GM19452 (cell line): ENCODE results near the gene HSF2BP.
"Not testable (repeated sequence)": the region's sequence is repeated elsewhere in the genome, so short reads cannot be mapped to it uniquely, and the experiment has no call there.

Experiments
- ATAC-seq: cut with Tn5 transposase; IDR thresholded peaks from one replicate; pipeline ENCODE4 v1.9.1; 2021; ENCODE audit not compliant: unreplicated experiment

Gene HSF2BP

DNA sequence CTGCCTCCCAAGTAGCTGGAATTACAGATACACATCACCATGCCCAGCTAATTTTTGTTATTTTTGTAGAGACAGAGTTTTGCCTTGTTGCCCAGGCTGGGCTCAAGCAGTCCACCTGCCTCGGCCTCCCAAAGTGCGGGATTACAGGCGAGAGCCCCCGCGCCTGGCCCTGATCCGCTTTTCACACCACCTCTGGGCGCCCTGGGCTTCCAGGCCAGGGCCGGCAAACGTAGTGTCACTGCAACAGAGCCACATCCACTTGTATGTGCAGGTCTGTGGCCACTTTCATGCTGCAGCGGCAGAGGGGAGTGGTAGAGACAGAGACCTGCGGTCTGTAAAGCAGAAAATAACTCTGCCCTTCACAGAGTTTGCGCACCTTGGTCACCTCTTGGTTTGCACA lies 29.6 kb upstream of the HSF2BP start:
- ATAC-seq = no peak

DNA sequence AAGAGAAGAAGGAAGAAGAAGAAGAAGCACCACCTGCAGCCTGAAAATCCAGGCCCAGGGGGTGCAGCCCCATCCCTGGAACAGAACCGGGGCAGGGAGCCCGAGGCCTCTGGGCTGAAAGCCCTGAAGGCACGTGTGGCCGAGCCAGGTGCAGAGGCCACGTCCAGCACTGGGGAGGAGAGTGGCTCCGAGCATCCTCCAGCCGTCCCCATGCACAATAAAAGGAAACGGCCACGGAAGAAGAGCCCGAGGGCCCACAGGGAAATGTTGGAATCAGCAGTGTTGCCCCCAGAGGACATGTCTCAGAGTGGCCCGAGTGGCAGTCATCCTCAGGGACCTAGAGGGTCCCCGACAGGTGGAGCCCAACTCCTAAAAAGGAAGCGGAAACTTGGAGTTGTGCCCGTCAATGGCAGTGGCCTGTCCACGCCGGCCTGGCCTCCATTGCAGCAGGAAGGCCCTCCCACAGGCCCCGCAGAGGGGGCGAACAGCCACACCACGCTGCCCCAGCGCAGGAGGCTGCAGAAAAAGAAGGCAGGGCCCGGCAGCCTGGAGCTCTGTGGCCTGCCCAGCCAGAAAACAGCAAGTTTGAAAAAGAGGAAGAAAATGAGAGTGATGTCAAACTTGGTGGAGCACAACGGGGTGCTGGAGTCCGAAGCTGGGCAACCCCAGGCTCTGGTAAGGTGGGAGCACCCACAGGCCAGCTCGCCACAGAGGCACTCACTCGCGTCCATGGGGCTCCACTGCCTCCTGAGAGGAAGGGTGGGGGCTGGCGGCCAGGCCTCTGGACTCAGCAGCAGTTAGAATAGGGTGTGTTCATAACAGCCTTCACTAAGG lies 28.5 kb upstream of the HSF2BP start:
- ATAC-seq = no peak

DNA sequence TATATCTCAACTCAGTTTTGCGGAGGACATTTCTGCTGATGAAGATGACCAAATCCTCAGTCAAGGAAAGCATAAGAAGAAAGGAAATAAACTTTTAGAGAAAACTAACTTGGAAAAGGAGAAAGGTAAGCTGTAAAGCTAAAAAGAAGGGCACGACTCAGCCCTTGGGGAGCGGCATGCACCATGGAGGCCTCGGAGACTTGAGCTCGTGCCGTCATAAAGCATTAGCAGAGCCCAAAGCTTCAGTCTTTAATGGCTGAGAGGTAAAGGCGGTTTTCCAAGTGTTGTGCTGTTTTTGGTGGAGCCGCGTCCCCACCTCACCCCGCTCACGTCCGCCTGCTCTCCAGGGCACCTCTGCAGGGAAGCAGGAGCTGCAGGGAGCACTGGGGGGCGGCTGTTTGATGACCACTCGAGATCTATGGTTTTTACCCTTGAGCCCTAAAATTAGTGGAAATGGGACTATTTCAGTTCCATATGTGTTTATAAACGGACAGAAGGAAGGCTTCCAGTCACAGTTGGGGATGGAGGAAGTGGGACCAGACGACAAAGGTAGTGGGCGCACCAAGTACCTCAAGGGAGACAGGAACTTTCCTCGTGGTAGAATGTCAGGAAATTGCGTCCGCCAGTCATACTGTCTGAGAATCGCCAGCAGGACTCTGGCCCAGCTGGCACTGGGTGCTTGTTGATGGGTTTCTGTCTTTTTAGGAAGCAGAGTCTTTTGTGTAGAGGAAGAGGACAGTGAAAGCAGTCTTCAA lies 27.7 kb upstream of the HSF2BP start:
- no peak for ATAC-seq

DNA sequence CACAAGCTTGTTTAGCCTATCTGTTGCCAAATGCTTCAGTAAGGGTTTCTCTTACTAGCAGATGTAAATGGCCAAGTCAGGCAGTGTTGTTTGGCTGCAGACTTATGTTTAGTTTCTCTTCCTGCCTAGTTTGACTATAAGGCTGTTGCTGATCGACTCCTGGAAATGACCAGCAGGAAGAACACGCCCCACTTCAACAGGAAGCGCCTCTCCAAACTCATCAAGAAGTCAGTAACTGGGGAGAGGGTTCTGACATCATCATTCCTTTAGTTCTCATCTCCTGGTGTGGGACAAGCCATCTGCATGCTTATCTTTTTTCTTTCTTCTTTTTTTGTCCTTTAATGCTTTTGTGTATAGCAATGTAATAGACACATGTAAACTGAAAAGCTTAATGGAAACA lies 25.1 kb upstream of the HSF2BP start:
- ATAC-seq = no peak

DNA sequence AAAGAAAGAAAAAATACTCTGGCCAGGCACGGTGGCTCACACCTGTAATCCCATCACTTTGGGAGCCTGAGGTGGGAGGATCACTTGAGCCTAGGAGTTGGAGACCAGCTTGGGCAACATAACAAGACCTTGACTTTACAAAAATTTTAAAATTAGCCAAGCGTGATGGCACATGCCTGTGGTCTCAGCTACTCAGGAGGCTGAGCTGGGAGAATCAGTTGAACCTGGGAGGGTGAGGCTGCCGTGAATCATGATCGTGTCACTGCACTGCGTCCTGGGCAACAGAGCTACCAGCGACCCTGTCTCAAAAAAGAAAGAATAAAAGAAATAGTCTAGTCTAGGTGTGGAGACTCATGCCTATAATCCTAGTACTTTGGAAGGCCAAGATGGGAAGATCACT lies 22.4 kb upstream of the HSF2BP start:
- ATAC-seq = no peak

DNA sequence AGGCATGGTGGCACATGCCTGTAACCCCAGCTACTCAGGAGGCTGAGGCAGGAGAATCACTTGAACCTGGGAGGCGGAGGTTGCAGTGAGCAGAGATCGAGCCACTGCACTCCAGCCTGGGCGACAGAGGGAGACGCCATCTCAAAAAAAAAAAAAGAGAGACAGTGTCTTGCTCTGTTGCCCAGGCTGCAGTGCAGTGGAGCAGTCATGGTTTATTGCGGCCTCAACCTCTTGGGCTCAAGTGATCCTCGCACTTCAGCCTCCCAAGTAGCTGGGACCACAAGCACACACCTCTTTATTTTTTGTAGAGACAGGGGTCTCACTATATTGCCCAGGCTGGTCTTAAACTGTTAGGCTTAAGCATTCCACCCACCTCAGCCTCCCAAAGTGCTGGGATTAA lies 21.1 kb upstream of the HSF2BP start:
- ATAC-seq = not testable (repeated sequence)

DNA sequence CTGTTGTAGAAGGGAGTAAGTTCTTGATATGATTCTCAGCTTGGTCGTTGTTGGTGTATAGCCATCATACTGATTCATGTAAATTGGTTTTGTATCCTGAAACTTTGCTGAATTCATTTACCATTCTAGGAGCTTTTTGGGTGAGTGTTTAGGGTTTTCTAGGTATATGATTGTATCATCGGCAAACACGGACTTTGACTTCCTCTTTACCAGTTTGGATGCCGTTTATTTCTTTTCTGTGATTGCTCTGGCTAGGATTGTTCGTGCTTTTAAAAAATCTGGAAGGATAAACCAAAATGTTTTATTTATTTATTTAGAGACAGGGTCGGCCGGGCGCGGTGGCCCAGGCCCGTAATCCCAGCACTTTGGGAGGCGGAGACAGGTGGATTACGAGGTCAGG lies 20.7 kb upstream of the HSF2BP start:
- no peak for ATAC-seq

DNA sequence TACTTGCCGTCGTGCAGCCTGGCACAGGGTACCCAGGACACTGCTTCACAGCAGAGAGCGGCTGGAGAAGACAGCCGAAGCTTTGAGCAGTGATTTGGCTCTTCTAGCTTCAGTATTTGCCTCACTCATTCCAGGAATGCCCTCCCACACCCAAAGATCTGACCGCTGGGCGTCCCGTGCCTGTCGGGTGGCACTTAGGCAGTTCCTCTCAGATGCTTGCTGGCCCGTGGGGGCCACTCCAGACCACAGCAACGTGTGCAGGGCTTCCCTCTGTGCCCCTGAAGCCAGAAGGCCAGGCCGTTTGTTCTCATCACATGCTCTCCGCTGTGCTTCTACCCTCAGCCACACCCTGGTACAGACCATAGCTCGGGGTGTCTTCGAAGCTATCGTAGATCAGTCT lies 17.1 kb upstream of the HSF2BP start:
- no peak for ATAC-seq

DNA sequence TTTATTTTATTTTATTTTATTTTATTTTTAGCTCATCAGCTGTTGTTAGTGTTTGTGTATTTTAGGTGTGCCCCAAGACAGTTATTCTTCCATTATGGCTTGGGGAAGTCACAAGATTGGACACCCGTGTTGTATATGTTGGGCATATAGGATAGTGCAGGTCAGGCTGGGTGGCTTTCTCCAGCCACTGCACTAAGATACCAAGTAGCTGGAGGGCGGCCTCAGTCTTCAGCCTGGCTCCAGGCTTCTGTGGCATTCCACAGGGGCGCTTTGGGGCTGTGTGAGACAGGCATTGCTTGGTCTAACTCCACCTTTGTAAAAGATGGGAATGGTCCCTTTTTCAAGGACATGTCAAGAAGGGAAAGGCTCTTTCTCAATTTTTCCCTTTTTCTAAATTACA lies 16.6 kb upstream of the HSF2BP start:
- no peak for ATAC-seq

DNA sequence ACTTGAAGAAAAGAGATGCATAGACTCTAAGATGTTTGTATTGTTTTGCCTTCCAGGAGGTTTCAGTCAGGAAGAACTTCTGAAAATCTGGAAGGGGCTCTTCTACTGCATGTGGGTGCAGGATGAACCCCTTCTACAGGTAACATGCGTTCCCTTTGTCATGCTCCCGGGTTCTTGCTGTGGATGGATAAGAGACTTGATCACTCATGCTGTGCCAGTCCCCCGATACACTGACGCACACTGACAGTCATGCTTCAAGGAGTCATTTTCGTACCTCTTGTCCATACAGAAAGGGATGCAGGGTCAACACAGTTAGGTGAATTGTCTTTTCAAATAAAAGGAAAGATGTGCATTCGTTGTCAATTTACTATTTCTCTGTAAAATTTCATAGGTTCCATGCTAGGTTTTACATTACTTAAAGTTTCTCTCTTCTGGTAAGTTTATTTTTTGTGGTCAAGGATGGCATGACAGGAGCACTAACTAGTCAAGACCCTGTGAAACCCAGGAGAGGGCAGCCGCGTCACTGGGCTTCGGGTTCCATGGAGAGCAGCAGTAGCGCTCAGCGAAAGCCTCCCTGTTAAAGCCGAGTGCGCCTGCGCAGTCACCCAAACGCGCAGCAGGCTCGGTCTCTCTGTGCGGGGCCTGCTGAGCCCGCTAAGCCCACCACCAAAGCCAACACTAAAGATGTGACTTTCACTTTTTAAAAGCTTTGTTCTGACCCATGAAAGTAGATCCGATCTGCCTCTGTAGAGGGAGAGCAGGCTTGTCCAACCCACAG lies 10.7 kb upstream of the HSF2BP start:
- ATAC-seq = no peak

DNA sequence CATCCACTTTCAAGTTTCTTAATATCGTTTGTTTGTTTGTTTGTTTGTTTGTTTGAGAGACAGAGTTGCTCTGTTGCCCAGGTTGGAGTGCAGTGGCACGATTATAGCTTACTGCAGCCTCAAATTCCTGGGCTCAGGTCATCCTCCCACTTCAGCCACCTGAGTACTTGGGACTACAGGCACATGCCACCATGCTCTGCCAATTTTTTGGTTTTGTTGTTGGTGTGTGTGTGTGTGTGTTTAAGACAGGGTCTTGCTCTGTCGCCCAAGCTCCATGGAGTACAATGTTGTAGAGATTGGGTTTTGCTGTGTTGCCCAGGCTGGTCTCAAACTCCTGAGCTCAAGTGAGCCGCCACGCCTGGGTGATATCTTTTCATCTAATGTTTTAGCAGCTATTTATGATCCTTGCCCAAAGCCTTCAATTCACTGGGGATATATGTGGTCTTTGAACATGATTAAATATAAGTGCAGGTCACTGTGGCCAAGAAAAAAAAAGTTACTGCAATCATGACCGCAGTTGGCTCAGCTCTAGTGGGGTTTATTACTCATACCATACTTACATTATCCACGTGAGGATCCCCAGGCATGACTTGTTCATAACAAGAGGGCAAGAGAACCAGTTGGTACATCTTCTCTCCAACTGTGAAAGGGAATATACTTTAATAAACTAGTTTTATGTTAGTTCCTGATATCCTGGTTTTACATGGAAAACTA lies 8.1 kb upstream of the HSF2BP start:
- no peak for ATAC-seq

DNA sequence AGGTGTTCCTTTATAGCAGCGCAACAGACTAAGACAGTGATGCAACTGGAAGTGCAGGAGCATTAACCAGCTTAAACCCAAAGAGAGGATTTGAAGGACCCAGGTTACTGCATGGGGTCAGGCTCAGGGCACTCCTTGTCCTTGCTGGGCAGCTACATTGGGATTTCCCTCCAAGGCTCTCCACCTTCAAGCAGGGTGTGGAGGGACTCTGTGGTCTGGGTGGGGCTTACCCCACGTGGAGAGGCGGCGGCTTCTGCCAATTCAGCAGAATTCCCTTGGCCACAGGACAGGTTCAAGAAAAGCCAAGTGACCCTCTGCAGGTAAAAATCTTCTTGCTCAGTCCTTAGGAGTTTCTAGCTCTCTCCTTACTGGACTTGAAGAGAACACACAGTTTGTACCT lies 6.6 kb upstream of the HSF2BP start:
- no peak for ATAC-seq

DNA sequence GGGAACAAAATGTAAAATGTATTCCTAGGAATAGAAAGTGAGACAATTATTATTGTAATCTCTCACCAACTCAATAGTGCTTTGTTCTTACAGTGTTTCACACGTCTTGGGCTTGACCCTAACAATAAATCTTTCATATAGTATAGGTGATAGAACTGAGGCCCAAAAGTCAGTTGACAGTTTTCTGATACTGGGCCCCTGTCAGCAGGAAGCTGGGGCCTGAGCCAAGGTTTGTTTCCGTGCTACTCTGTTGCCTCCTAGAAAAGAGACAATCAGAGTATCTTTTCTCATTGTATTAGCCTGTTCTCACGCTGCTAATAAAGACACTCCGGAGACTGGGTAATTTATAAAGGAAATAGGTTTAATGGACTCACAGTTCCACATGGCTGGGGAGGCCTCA lies 5.1 kb upstream of the HSF2BP start:
- no peak for ATAC-seq

DNA sequence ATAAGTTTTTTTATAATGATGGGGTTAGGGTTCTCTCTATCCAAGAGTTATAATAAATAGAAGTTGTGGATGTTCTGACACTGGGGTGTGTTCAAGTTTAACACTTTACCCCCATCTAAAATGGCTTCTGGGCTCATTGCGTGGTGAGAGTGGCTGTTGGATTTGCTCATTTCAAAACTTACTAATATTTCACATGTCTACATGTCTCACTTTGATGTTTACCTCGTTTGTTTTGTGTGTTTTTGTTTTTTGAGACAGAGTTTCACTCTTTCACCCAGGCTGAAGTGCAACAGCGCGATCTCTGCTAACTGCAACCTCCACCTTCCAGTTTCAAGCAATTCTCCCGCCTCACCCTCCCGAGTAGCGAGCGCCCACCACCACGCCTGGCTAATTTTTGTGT lies 3.7 kb upstream of the HSF2BP start:
- ATAC-seq = no peak

DNA sequence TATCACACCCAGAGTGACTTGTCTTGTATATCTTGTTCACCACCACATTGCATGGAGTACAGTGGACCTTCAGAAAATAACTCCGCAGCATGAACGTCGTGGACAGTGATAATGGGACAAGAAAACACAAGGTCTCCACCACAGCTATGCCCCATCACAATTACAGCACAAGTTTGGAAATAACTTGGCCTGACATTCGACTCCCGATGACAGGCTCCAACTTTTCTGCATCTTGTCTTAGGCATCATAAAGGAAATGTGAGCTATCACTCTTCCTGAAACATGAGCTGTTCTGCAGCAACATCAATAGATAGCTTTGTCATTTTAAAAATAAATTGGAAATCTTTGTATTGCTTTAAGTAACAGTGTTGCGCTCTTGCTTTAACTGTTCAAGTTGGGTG lies 3.0 kb upstream of the HSF2BP start:
- no peak for ATAC-seq

DNA sequence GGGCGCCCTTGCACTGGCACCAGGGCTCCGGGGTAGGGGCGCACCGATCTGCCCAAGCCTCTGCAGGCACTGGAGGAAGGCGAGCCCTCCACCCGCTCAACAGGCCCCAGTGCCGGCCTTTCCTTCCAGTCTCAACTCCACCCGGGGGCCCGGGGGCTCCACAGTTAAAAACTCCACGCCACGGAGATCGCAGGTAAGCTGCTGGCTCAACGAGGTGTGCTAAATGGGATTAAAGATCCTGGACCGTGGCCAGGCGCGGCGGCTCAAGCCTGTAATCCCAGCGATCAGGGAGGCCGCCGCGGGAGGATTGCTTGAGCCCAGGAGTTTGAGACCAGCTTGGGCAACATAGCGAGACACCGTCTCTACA lies 536 bp downstream of the HSF2BP start:
- ATAC-seq = no peak

DNA sequence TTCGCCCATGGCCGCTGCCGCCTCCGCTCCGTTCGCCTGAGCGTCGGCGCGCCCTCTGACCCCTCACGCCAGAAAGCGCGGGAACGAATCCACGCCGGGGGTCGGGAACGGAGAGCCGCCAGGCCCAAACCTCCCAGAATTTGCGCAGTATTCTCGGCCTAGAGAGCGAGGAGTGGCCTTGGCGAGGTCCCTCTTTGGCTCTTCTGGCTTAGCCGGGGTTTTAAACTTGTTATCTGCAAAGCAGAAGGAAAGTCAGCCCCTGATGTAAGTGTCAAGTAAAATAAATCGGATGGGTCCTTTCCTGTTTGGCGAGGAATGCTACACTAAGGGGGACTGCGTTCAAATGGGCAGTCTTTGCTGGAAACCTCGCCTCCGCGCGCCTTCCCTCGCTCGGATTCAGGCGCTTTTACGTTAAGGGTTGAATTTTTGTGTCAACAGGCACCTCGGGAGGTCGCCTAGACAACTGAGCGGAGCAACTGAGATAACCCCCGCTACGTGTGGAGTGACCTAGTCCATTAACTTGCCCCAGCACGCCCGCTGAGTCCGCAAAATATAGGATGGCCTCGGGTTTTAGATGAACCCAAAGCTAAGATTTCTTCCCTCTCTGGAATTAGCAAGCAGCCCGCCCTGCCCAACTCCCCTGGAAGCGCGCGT lies 1.1 kb downstream of the HSF2BP start:
- no peak for ATAC-seq

DNA sequence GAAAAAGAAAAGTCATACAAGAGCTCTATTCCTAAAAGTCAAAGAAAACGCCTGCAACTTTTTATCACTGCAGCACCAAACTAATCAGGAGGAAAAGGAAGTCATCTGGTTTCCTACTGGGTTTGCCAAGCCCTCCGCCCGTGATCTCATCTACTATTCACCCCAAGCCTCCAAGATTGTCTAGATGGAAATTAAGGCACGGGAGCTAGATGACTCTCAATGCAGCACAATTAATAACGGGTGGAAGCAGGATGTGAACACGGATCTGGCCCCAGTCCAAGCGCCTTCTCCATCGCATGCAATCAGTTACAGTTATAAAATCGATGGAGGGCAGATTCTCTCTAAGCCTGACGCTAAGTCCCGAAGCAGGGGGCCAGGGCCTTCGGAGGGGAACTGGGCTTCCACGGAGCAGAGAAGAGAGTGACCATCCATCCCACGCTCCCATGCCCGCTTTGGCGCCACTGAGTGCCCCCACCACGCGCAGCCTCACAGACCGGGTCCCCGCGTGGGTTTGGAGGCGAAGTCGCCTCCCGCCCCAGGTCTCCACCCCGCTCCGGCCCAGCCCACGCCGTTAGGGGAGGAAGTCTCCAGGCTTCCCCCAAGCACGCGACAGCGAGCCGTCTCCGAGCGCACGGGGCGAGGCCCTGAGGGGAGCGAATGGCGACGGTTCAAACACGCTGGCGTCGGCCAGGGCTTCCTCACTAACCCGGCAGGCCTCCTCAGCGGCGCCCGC lies 1.8 kb downstream of the HSF2BP start:
- ATAC-seq = no peak

DNA sequence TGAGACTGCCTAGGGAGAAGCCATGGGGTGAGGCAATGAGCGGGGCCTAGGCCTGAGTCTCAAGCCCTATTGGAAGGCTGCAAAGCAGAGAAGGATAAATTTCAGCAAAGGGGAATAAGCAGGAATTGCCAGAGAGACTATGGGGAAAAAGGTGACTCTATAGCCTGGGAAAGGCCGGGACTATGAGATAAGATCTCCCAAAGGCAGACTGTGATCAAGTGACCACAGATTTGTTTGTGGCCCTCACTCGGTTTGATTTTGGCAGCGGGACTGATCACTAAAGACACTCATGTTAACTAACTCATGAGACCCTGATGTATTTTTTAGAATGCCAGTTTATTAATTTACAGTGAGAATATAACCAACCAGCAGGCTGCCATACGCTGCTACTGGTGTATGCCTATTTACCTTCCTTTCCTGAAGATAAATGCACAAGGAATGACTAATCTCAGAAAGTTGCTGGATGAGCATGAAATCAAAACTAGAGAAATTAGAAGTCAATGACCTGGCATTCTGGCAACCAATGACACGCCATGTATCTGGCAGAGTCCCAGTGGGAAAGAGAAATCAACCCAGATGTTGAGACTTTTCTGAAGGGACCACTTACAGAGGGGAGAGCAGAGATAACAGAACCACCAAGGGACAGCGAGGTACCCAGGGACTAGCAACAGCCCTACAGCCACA lies 4.3 kb downstream of the HSF2BP start:
- ATAC-seq = no peak
